Smooth muscle cell (in vitro differentiated cells): ENCODE measurements around the gene PADI3. TPM values are rescaled to one million over a fixed set of nuclear protein-coding genes. Genes with fewer than 3 reads are reported as not detected.
A peak's percentile ranks its signal among the peaks of the same experiment; 100 is the strongest.

Experiments
- DNase-seq: peaks from one replicate; lab custom pipeline; 2025; ENCODE audit not compliant: unreplicated experiment; lab: John Stamatoyannopoulos, UW
- H2AFZ ChIP-seq: fragments of 200-600 bp; sonication (generic); 2 replicates; pipeline ENCODE4 v1.6.0; 2016; ENCODE audit warnings: antibody characterized with exemption, low read depth, mild to moderate bottlenecking
- H3F3A ChIP-seq: fragments of 200-600 bp; sonication (generic); 2 replicates; pipeline ENCODE4 v1.6.0; 2017; ENCODE audit warnings: antibody characterized with exemption, low read depth
- H3K27ac ChIP-seq: fragments of 200-600 bp; sonication (generic); 2 replicates; pipeline ENCODE4 v1.5.1; 2016; ENCODE audit warnings: low read depth, mild to moderate bottlenecking
- H3K27me3 ChIP-seq: fragments of 200-600 bp; sonication (generic); 2 replicates; pipeline ENCODE4 v1.6.1; 2016; ENCODE audit warnings: low read depth, mild to moderate bottlenecking
- H3K36me3 ChIP-seq: fragments of 200-600 bp; sonication (generic); 2 replicates; pipeline ENCODE4 v1.5.1; 2016; ENCODE audit warnings: low read depth
- H3K4me1 ChIP-seq: fragments of 200-600 bp; sonication (generic); 2 replicates; pipeline ENCODE4 v1.5.1; 2016; ENCODE audit warnings: low read depth
- H3K4me2 ChIP-seq: fragments of 200-600 bp; sonication (generic); 2 replicates; pipeline ENCODE4 v1.6.0; 2016; ENCODE audit warnings: mild to moderate bottlenecking
- H3K4me3 ChIP-seq: fragments of 200-600 bp; sonication (generic); 2 replicates; pipeline ENCODE4 v1.5.1; 2016; ENCODE audit warnings: mild to moderate bottlenecking
- H3K79me2 ChIP-seq: fragments of 200-600 bp; sonication (generic); 2 replicates; pipeline ENCODE4 v1.6.0; 2016; ENCODE audit warnings: low read depth, mild to moderate bottlenecking
- H3K9ac ChIP-seq: fragments of 200-600 bp; sonication (generic); 2 replicates; pipeline ENCODE4 v1.6.0; 2016; ENCODE audit warnings: low read depth
- H3K9me3 ChIP-seq: fragments of 200-600 bp; sonication (generic); replicated peaks from 2 replicates; pipeline ENCODE4 v1.5.1; 2016; ENCODE audit warnings: low read depth
- H4K20me1 ChIP-seq: fragments of 200-600 bp; sonication (generic); 2 replicates; pipeline ENCODE4 v1.6.0; 2016; ENCODE audit warnings: low read depth
- CTCF ChIP-seq: fragments of 200-600 bp; sonication (generic); IDR thresholded peaks from 2 replicates; pipeline ENCODE4 v1.5.1; 2017; ENCODE audit warnings: borderline replicate concordance, mild to moderate bottlenecking, antibody characterized with exemption; ENCODE audit not compliant: insufficient read depth, poor library complexity, severe bottlenecking
- WGBS: methylation state at CpG from one replicate; pipeline ENCODE4 v1.1.7; 2016; ENCODE audit warnings: low lambda C conversion rate; 5-methylcytosine and 5-hydroxymethylcytosine counted together
- polyA plus RNA-seq: library from polyadenylated mRNA; unstranded; fragments of >200 nt; fragmentation: Nextera tagmentation; extraction: Ambion mirVana; gene quantifications from 2 replicates; pipeline ENCODE4 v1.2.1, GENCODE V29; 2016
- total RNA-seq: library from RNA; depleted of rRNA; stranded (reverse); fragments of >200 nt; gene quantifications from 2 replicates; pipeline ENCODE4 v1.2.3, GENCODE V29; 2014

PADI3 gene
- total and polyA plus RNA-seq, 2 experiments from 2014 or later = not detected

- H3K9me3 ChIP-seq = no peaks in the 10 kb centered on the region
- H3K27ac ChIP-seq = no peak overlapping the region
- H2AFZ ChIP-seq = no peak overlapping the region
- 88% methylated on average over 9 of the region's 9 CpGs for whole genome bisulfite sequencing
- H3K4me2 ChIP-seq = peak overlapping the region; percentile 74
- TF ChIP-seq CTCF = no peak
- DNase-seq = no peak
- H3K4me3 ChIP-seq = no peak overlapping the region
- peaks cover 4% of the 10 kb centered on the region for H3K27me3 ChIP-seq
- peaks cover 15% of the 10 kb centered on the region for H3K4me1 ChIP-seq
- H3K36me3 ChIP-seq = no peaks in the 10 kb centered on the region
- H3K79me2 ChIP-seq = no peaks in the 10 kb centered on the region
- no peaks in the 10 kb centered on the region for H4K20me1 ChIP-seq
- H3F3A ChIP-seq = peaks cover 4% of the 10 kb centered on the region
- no peak overlapping the region for H3K9ac ChIP-seq
Observed at GRCh38 chr1:17213782-17214148, 35.1 kb upstream of the PADI3 start.

- H3K4me3 ChIP-seq = no peak overlapping the region
- H3K9me3 ChIP-seq = no peaks in the 10 kb centered on the region
- H3K4me2 ChIP-seq = no peak overlapping the region
- 93% methylated on average over 5 of the region's 5 CpGs for WGBS
- H3K36me3 ChIP-seq = no peaks in the 10 kb centered on the region
- H4K20me1 ChIP-seq = no peaks in the 10 kb centered on the region
- H2AFZ ChIP-seq = no peak overlapping the region
- H3K9ac ChIP-seq = no peak overlapping the region
- peaks cover 4% of the 10 kb centered on the region for H3F3A ChIP-seq
- TF ChIP-seq CTCF = no peak
- no peaks in the 10 kb centered on the region for H3K79me2 ChIP-seq
- no peak overlapping the region for H3K27ac ChIP-seq
- no peak for DNase-seq
- H3K4me1 ChIP-seq = peaks cover 15% of the 10 kb centered on the region
- peaks cover 7% of the 10 kb centered on the region for H3K27me3 ChIP-seq
Observed at GRCh38 chr1:17214876-17215544, 33.9 kb upstream of the PADI3 start.

GRCh38 chr1:17215545-17215890, 33.4 kb upstream of the PADI3 start:
- peaks cover 15% of the 10 kb centered on the region for H3K4me1 ChIP-seq
- no peak for DNase-seq
- H3K27ac ChIP-seq = no peak overlapping the region
- no peak overlapping the region for H3K4me3 ChIP-seq
- no peaks in the 10 kb centered on the region for H3K36me3 ChIP-seq
- no peaks in the 10 kb centered on the region for H4K20me1 ChIP-seq
- WGBS = 78% methylated on average over 6 of the region's 6 CpGs
- H3F3A ChIP-seq = peaks cover 4% of the 10 kb centered on the region
- H3K27me3 ChIP-seq = peaks cover 7% of the 10 kb centered on the region
- H3K79me2 ChIP-seq = no peaks in the 10 kb centered on the region
- no peak overlapping the region for H3K4me2 ChIP-seq
- H3K9ac ChIP-seq = no peak overlapping the region
- no peak overlapping the region for H2AFZ ChIP-seq
- TF ChIP-seq CTCF = no peak
- H3K9me3 ChIP-seq = no peaks in the 10 kb centered on the region

- H2AFZ ChIP-seq = no peak overlapping the region
- TF ChIP-seq CTCF = no peak
- H3F3A ChIP-seq = peaks cover 4% of the 10 kb centered on the region
- no peak overlapping the region for H3K9ac ChIP-seq
- DNase-seq = no peak
- H3K27me3 ChIP-seq = peaks cover 7% of the 10 kb centered on the region
- no peaks in the 10 kb centered on the region for H3K9me3 ChIP-seq
- no peak overlapping the region for H3K4me3 ChIP-seq
- no peak overlapping the region for H3K27ac ChIP-seq
- no peaks in the 10 kb centered on the region for H3K36me3 ChIP-seq
- H4K20me1 ChIP-seq = no peaks in the 10 kb centered on the region
- H3K4me1 ChIP-seq = peaks cover 15% of the 10 kb centered on the region
- 75% methylated on average over 5 of the region's 5 CpGs for WGBS
- no peak overlapping the region for H3K4me2 ChIP-seq
- H3K79me2 ChIP-seq = no peaks in the 10 kb centered on the region
Observed at GRCh38 chr1:17216078-17216477, 32.8 kb upstream of the PADI3 start.
